22Rv1 (cell line): ENCODE results near the gene DNER.

Experiments used
- H3K27ac ChIP-seq: fragments of 450-650 bp; 2 replicates; pipeline ENCODE4 v1.5.1; 2017
- ZFX ChIP-seq: fragments of 450-650 bp; IDR thresholded peaks from 2 replicates; pipeline ENCODE4 v1.6.1; 2017; ENCODE audit warnings: antibody characterized with exemption, borderline replicate concordance
- TF ChIP-seq, protein P1 (sequence below): fragments of 450-650 bp; IDR thresholded peaks from 2 replicates; pipeline ENCODE4 v1.5.1; 2017; ENCODE audit warnings: mild to moderate bottlenecking

Gene DNER

DNA sequence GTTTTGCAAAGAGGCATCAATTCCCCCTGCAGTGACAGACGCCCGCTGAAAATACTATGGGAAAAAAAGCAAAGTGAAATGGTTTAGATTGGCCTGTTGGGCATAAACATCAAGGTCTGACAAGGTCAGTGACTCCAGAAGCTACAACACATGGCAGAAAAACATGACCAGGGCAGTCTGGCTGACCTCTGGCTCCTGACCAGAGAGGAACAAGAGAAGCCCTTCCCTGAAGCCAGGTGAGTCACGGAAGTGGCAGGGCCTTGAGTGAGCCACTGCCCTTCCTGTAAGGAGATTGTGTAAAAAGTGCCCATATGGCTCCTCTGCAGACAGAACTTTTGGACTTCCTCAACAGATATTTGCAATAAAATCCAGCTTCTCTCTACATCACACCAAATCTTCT lies 72.0 kb downstream of the DNER start:
- H3K27ac ChIP-seq = no peak overlapping the region
- no peak for TF ChIP-seq ZFX
- TF ChIP-seq, protein P1, sequence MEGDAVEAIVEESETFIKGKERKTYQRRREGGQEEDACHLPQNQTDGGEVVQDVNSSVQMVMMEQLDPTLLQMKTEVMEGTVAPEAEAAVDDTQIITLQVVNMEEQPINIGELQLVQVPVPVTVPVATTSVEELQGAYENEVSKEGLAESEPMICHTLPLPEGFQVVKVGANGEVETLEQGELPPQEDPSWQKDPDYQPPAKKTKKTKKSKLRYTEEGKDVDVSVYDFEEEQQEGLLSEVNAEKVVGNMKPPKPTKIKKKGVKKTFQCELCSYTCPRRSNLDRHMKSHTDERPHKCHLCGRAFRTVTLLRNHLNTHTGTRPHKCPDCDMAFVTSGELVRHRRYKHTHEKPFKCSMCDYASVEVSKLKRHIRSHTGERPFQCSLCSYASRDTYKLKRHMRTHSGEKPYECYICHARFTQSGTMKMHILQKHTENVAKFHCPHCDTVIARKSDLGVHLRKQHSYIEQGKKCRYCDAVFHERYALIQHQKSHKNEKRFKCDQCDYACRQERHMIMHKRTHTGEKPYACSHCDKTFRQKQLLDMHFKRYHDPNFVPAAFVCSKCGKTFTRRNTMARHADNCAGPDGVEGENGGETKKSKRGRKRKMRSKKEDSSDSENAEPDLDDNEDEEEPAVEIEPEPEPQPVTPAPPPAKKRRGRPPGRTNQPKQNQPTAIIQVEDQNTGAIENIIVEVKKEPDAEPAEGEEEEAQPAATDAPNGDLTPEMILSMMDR = no peak

DNA sequence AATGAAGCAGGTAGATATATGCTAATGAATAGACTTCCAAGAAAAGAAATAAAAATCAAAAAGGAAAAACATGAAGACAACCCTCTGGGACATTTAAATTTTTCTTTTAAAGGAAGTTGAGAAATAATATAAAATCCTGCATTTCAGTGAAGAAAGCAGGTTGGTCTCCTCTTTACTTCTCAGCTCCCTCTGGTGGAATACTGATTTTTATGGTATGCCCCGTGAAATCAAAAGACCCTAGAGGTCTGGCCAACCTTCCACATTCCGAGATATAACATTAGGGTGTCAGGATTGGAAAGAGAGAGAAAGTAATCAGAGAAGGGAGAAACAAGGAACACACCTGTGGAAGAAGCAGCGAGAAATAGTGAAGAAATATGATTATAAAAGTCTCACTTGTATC lies 72.7 kb downstream of the DNER start:
- H3K27ac ChIP-seq = no peak overlapping the region
- TF ChIP-seq, protein P1 = no peak
- TF ChIP-seq ZFX = no peak

DNA sequence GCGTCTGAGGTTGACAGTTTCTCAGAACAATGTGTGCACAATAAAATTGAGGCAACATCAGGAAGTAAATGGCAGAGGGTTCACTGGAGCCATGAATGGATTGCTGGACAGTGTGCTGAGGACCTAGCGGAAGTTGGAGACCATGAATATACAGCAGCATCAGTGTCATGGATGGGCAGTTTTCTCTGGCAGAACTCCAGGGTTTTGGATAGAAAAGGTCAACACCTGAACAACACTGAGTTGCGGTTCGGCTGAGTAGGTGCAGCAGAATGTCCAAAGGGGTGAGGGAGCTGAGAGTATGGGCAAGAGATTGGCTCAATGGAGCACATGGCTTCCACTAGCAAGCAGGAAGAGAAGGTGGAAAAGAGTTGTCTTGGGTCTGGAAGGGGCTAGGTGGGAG lies 73.7 kb downstream of the DNER start:
- no peak overlapping the region for H3K27ac ChIP-seq
- TF ChIP-seq, protein P1 = no peak
- TF ChIP-seq ZFX = no peak

DNA sequence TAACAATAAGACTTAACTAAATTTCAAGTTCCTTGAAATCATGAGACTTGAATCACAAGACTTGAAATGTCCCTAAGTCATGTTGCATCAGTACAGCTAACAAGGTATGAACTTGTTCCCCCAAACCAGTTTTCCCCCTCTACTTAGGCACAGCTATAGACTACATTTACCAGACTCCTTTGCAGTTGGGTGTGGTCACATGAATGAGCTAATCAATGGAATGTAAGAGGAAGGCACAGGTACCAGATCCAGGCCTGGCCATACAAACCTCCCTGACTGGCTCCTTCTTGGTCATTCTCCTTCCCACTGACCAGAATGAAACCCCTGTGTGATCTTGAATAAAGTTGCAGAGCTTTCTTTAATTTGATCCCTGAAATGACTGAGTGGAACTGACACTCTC lies 77.8 kb downstream of the DNER start:
- TF ChIP-seq, protein P1 = no peak
- TF ChIP-seq ZFX = no peak
- H3K27ac ChIP-seq = no peak overlapping the region

DNA sequence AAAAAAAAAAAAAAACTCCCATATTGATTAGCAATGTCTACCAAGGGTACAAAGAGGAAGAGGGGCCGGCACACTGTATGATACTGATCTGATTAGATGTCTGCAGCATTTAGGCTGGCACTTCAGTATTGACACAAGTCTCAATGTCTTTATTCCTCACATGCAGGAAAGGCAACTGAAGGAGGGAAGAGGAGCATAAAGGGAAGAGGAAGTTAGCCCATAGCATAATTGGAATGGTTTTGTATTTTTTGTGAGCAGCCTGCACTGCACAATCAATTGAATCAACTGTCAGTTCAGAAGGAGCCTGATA lies 79.0 kb downstream of the DNER start:
- no peak overlapping the region for H3K27ac ChIP-seq

DNA sequence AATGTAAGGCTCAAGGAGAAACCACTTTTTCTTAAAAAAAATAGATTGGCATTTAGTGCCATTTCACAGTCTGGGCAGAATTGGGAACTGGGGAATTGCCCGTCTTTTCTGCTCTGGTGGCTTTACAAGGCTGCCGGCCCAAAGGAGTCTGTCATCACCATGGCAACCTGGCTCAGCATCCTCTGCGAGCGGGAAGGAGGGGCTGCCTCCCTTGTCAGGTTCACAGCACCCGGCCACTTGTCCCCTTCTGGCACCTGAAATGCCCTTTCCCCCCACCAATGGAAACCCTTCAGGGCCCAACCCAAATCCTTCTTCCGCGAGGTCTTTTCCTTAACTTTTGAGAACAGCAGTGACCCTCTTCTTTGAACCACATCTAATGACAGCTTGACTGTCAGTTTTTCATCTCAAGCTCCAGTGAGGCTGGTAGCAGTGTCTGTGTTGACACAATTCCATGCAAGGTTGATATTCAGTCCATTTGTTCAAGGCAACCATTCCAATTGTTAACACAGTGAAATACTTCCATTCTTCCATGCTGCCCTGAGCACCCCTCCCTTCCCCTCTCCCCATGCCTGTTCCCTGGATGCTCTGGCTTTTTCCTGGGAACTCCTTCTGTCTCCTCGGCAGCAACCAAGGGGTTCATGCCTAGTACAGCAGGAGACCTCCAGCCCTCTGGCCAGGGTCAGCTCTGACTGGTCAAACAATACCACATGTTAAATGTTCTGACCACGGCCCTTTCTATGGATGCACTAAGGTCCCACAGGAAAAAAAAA lies 79.6 kb downstream of the DNER start:
- TF ChIP-seq, protein P1 = no peak
- TF ChIP-seq ZFX = no peak
- H3K27ac ChIP-seq = no peak overlapping the region

More for the DNA sequence above, 79.0 kb downstream of the DNER start:
- TF ChIP-seq, protein P1 = no peak
- no peak for TF ChIP-seq ZFX

DNA sequence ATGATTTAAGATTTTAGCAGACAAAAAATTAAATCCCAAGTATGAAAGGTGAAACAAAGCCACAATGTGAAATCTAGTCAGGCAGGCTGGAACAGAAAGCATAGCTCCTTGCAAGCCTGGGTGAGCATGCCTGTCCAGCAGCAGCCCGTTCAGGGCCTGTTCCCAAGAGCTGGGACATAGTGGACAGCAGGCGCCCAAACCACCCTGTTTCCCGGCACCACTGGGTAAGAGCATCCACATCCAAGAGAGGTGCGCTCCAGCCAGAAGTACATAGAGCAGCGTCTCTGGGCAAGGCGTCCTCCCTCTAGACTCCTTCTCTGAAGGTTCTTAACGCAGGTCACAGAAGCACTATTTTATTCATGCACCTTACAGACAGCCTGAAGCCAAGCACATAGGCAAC lies 80.8 kb downstream of the DNER start:
- H3K27ac ChIP-seq = no peak overlapping the region
- no peak for TF ChIP-seq ZFX
- TF ChIP-seq, protein P1 = no peak
